SKM-1 treated with dmso at 0.1 percent for 144 hours (cell line): ENCODE results near the gene CD200.

Experiments used
- DNase-seq: peaks from one replicate; lab custom pipeline; 2025; ENCODE audit not compliant: unreplicated experiment; lab: John Stamatoyannopoulos, UW

CD200 gene

GRCh38 chr3:112331851-112332250 lies 1.1 kb upstream of the CD200 start:
- DNase-seq, result no peak

DNA sequence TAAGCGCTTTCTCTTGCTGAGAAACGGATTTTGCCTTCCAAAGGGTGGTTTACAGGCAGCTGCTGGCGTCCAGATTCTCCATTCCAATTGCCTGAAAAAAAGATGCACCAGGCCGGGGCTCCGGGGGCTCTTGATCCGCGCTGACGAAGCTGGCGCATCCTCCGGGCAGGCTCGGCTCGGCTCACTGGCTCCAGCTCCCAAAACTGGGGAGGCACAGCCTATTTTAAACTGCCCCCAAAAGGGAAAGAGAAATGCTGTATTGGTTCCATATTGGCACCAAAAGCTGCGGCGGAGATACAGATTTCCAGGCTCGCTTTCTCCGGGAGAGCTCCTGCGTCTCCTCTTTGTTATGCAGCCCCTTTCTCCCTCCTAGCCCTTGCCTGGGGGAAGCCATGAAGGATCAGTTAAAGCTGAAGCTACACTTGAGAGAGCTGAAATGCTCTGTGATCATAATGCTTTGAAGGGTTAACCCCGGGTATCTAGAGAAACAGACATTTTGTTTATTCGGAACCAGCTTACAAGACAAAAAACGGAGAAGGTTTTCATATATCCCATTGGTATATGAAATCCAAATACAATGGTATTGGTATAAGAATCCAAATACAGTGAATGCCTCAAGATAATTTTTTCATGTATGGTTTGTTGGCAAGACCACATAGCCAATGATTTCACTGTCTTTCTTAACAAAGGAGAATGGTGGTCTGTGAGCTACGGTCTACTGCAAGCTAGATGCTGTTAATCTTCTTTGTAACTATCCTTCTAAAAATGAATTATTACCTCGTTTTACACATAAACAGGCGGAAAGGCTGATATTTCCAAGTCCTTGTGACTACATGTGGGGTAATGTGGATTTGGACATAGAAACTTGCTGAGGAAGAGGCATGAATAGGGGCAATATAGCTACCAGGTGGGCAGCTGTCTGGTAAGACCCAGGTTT lies 693 bp downstream of the CD200 start:
- no peak for DNase-seq

- DNase-seq, result no peak
Measured at GRCh38 chr3:112334691-112335433, 1.9 kb downstream of the CD200 start.

- DNase-seq, result no peak
Measured at GRCh38 chr3:112335434-112335781, 2.5 kb downstream of the CD200 start.

- DNase-seq, result no peak
Measured at GRCh38 chr3:112338021-112338726, 5.2 kb downstream of the CD200 start.

GRCh38 chr3:112338727-112339056 lies 5.7 kb downstream of the CD200 start:
- DNase-seq, result no peak

DNA sequence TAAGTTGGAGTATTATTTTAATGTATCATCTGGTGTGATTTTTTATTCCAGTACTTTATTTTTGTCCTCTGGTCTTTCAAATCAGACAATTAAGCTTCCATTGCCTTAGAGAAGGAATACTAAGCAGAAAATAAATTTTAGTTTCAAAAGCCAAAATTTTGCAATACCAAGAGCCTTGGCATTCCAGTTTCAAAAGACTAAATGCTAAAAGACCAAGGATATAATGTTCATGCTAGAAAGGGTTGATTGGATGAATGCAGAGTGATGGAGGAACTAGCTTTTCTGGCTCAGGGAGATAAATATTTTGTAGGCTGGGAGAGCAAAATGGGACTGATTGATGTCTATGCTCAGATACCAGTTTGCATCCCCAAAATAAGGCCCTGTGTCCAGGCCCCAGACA lies 6.2 kb downstream of the CD200 start:
- no peak for DNase-seq

- DNase-seq, result no peak
Measured at GRCh38 chr3:112339609-112340008, 6.7 kb downstream of the CD200 start.

GRCh38 chr3:112341386-112341785 lies 8.4 kb downstream of the CD200 start:
- DNase-seq, result no peak

DNA sequence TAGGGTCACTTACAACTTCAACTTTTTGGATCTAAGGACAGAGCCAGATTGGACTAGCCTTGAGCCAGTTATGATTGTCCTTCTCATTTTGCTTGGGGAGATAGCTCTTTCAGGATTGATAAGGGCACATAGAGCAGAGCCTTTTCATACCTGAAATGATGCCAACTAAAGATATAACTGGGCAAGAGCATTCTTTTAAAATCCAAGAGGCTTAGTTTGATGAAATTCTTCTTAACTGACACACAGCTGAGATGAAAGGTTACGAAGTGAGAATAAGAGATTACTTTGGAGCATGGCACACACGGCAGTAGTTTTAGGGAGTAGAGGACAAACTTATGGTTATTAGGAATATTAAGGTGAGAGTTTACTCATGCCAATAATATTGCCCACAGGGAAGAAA lies 12.7 kb downstream of the CD200 start:
- no peak for DNase-seq

DNA sequence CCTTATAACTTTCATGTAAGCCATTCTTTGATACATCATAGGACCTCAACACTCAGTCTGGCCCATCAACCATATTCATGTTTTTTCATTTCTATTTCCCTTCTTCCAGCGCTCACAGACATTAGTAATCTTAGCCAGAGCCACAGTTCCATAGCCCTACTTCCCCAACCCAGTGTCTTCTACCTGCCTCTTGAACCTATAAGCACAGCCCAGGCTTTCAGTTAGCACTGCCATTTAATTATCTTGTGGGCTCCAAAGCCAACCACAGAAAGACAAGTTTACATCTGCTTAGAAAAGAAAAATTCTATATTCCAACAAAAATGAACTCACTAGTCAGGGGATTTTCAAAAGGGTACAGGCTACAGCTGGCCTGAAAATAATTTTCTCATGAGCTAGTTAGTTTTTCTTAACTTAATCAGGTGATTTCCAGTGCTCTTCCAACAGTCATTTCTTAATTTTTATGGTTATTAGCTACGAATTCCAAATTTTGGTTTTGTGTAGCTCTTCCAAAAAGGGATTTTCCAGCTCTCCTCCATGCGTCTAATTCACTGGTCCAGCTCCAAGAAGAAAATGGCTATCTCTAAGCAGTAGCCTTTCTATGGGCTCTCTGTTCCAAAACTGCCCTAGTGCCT lies 13.7 kb downstream of the CD200 start:
- no peak for DNase-seq

DNA sequence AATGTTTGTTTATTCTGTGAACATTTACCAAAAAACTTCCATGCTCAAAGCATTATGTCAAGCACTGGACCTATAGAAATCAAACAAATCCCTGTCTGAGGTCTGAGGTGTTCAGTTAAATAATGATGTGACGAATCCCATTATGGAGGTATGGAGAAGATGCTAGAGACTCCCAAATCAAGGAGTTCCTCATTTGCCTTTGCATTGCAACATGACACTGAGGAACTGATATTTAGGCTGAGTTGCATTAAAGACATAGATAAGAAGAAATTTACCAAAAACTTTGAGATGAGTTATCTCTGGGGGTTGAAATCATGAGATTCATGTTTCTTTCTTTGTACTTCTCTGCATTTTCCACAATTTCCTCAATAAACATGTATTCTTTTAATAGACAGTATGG lies 16.0 kb downstream of the CD200 start:
- DNase-seq, result no peak

DNA sequence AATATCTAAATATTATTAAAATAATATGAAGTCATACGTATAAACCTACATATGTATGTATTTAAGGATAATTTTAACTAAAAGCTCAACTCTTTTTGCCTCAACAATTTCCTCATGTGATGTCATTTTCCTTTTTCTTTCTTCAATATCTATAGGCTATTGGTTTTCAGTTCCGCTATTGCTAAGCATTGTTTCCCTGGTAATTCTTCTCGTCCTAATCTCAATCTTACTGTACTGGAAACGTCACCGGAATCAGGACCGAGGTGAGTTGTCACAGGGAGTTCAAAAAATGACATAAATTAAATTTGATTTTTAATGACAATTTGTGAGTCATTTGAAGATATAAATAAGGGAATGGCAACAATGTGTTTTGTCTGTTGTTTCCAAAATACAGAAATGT lies 16.6 kb downstream of the CD200 start:
- no peak for DNase-seq

- no peak for DNase-seq
Measured at GRCh38 chr3:112350018-112350810, 17.3 kb downstream of the CD200 start.

DNA sequence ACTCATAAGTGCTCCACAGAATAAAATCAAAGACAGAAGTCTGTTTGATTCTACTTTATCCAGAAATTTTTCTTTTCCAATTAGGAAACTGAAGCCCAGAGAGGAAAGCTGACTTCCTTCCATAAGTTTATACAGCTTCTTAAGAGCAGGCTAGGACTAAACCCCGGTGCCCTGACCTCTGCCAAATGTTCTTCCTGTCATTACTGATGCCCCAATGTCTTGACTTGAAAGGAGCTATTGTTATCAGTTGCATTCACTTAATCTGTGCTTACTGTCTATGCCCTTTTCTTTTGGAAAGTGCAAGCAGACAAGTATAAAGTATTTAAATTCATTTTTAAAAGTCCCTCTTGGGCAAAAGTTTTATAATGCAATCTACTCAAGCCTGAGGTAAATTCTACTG lies 18.1 kb downstream of the CD200 start:
- no peak for DNase-seq

GRCh38 chr3:112351823-112352222 lies 18.9 kb downstream of the CD200 start:
- no peak for DNase-seq

DNA sequence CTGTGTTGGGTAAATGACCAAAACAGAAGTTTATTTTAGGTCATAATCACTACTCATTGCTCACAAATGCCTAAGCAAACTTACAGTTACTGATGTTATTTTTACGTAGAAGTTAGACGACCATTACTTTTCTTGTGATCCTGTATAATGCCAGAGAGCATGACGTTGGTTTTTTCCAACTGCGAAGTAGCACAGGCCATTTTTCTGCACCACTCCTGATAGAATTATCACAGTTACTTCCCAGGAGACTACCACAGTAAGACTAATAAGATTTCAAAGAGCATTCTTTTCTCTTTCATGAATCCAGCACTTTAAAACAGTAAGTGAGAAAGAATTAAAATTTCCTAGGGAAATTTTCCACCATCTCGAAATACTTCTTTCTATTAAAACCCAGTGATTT lies 19.8 kb downstream of the CD200 start:
- no peak for DNase-seq

- DNase-seq, result no peak
Measured at GRCh38 chr3:112353365-112353764, 20.4 kb downstream of the CD200 start.

DNA sequence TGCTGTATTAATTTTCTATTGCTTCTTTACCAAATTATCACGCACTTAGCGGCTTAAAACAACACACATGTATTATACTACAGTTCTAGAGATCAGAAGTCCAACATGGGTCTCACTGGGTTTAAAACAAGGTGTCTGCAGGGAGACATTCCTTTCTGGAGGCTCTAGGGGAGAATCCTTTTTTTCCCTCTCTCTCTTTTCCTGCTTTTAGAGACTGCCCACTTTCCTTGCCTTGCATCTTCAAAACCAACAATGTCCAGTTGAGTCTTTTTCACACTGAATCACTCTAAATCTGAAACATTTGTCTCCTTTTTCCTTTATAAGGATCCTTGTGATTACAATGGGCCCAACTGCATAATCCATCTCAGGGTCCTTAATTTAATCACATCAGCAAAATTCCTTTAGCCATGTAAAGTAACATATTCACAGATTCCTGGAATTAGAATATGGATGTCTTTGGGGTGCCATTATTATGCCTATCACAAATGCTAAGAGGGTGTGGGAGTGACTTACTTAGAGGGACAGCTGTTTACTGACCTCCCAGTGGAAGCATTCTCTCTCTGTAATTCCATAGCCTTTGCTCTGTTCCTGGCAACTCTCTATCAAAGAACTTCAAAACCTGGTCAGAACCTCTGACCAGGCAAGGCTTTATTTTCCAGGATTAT lies 21.8 kb downstream of the CD200 start:
- DNase-seq, result no peak

DNA sequence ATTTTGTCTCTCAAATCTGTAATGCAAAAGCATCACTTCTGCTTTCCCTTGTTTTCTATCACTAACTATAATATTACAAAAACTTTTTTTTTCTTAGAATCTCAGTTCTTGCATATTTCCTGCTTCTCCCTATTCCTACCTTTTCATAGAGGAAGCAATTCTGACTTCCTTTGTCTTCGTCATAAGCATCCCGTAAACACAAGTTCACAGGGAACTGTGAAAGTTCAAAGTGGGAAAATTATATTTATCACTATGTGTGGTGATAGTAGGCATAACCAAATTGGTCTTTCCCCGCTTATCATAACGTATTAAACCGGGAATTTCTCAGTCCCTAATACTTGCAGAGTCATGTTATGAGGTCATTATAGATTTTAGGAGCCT lies 22.3 kb downstream of the CD200 start:
- no peak for DNase-seq
